ENCODE data around the gene HOXA6.

HOXA6 gene

GRCh38 chr7:27115221-27116026 is 32.1 kb downstream of the HOXA6 start:
- Histone ChIP-seq H3K27ac (no peak overlapping the region), H3K27me3 (no peaks in the 10 kb centered on the region), H4K20me1 (no peaks in the 10 kb centered on the region), H3K36me3 (no peaks in the 10 kb centered on the region), H3K9ac (no peak overlapping the region), H3K9me3 (peaks cover 13% of the 10 kb centered on the region), H3K4me1 (no peaks in the 10 kb centered on the region), H3K4me2 (no peak overlapping the region), H3K4me3 (no peak overlapping the region)
- no peak for TF ChIP-seq Cebpa-rat (IDR thresholded peaks at IDR 0.05)

DNA sequence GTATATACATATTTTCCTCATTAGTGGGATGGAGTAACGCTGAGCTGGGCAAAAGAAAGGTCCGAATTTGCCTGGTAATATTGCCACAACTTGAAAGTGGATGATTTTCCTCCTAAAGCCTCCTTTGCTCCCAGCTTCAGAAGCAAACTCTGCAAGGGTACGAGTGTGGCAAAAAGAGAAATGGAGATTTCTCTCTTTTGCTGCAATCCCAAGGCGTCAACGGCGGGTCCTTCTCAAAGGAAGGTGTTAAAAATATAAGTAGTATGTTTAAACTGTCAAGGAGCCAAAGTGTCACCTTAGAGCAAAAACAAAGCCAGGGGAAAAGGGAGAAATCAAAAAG is 32.7 kb downstream of the HOXA6 start:
- Histone ChIP-seq H3K36me3 (no peaks in the 10 kb centered on the region), H3K27ac (no peak overlapping the region), H3K4me1 (no peaks in the 10 kb centered on the region), H3K9me3 (peaks cover 16% of the 10 kb centered on the region), H4K20me1 (no peaks in the 10 kb centered on the region), H3K4me2 (no peak overlapping the region), H3K9ac (no peak overlapping the region), H3K4me3 (no peak overlapping the region), H3K27me3 (no peaks in the 10 kb centered on the region)
- TF ChIP-seq Cebpa-rat (IDR thresholded peaks at IDR 0.05), result no peak

DNA sequence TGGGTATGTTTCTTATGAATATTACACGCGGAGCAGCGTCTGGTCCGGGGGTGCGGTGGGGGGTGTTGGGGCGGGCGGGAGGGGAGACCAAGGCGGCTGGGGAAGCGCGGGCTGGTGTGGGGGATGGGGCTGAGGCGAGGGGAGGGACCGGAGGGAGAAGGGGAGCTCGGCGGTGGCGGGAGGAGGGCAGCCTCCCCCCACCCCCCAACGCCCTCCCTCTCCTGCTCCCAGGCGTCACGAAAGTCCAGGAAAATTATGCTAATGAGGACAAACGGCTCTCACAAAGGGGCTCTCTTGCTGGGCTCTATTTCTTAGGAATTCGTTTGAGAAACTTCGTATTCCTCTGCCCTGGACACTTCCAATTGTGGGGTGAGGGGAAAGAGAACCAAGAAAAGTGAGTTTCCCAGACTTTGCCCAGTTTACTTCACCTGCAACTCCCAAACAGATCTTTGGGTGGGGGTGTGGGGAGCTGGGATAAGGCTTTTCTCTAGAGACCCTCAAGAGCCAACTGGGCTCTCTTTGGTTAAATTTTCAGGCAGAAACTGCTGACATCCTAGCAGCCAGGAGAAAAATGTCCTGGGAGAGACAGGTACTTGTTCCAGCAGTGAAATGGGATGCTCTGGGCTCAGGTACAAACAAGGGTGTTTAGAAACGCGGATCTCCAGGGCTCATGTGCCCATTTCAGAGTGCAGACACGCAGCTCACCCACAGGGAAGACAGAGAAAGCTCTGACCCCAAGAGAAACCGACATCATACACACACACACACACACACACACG is 33.4 kb downstream of the HOXA6 start:
- Histone ChIP-seq H3K9ac (no peak overlapping the region), H3K9me3 (peaks cover 19% of the 10 kb centered on the region), H4K20me1 (no peaks in the 10 kb centered on the region), H3K4me3 (no peak overlapping the region), H3K27me3 (no peaks in the 10 kb centered on the region), H3K4me2 (no peak overlapping the region), H3K36me3 (no peaks in the 10 kb centered on the region), H3K4me1 (no peaks in the 10 kb centered on the region), H3K27ac (no peak overlapping the region)
- no peak for TF ChIP-seq Cebpa-rat (IDR thresholded peaks at IDR 0.05)

GRCh38 chr7:27112955-27113949 is 34.3 kb downstream of the HOXA6 start:
- Histone ChIP-seq H3K9ac (no peak overlapping the region), H4K20me1 (no peaks in the 10 kb centered on the region), H3K4me3 (no peak overlapping the region), H3K27ac (no peak overlapping the region), H3K36me3 (no peaks in the 10 kb centered on the region), H3K27me3 (no peaks in the 10 kb centered on the region), H3K4me1 (no peaks in the 10 kb centered on the region), H3K4me2 (no peak overlapping the region), H3K9me3 (peaks cover 28% of the 10 kb centered on the region)
- TF ChIP-seq Cebpa-rat (IDR thresholded peaks at IDR 0.05), result no peak

- Histone ChIP-seq H3K4me1 (no peaks in the 10 kb centered on the region), H4K20me1 (no peaks in the 10 kb centered on the region), H3K4me2 (no peak overlapping the region), H3K27ac (no peak overlapping the region), H3K9ac (no peak overlapping the region), H3K27me3 (no peaks in the 10 kb centered on the region), H3K9me3 (peaks cover 37% of the 10 kb centered on the region), H3K4me3 (no peak overlapping the region), H3K36me3 (no peaks in the 10 kb centered on the region)
- no peak for TF ChIP-seq Cebpa-rat (IDR thresholded peaks at IDR 0.05)
These were observed 35.2 kb downstream of the HOXA6 start for GRCh38 chr7:27112361-27112760.

GRCh38 chr7:27111751-27112277 is 35.8 kb downstream of the HOXA6 start:
- no peak overlapping the region for H3K4me2 ChIP-seq
- peaks cover 40% of the 10 kb centered on the region for H3K9me3 ChIP-seq
- no peaks in the 10 kb centered on the region for H3K36me3 ChIP-seq
- no peak overlapping the region for H3K4me3 ChIP-seq
- H3K27me3 ChIP-seq, result no peaks in the 10 kb centered on the region
- no peaks in the 10 kb centered on the region for H4K20me1 ChIP-seq
- TF ChIP-seq Cebpa-rat (IDR thresholded peaks at IDR 0.05), result no peak
- no peaks in the 10 kb centered on the region for H3K4me1 ChIP-seq
- no peak overlapping the region for H3K9ac ChIP-seq
- no peak overlapping the region for H3K27ac ChIP-seq

DNA sequence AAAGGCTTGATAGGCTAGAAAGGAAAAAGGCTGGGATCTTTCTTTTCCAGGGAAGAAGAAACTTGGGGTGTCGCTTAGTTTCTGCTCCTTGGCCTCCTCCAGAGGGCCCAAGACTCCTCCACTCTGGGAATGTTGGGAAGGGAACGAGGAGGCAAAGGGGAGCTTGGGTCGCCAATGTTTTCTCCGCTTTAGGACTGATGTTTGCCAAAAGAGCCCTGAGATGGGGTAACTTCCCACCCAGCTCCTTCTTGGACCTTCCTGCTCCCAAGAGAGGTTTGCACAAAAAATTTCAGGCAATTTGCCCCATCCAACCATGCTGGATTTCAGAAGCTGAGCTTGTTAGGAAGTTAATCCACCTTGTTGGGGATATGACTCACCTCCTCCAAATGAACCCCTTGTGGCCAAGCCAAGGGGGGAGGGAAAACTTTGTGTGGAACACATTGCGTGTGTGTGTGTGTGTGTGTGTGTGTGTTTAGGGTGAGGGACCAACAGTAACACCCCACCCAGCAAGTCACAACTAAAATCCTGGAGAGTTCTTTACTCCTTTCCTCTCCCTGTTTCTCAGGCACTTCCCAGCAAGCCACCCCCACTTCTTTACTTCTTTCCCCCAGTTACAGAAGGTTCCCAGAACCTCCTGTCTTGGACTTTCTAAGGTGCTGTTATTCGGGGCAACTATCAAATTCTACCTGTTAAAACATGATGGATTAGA is 36.4 kb downstream of the HOXA6 start:
- H3K9me3 ChIP-seq, result peaks cover 46% of the 10 kb centered on the region
- H3K4me3 ChIP-seq, result no peak overlapping the region

DNA sequence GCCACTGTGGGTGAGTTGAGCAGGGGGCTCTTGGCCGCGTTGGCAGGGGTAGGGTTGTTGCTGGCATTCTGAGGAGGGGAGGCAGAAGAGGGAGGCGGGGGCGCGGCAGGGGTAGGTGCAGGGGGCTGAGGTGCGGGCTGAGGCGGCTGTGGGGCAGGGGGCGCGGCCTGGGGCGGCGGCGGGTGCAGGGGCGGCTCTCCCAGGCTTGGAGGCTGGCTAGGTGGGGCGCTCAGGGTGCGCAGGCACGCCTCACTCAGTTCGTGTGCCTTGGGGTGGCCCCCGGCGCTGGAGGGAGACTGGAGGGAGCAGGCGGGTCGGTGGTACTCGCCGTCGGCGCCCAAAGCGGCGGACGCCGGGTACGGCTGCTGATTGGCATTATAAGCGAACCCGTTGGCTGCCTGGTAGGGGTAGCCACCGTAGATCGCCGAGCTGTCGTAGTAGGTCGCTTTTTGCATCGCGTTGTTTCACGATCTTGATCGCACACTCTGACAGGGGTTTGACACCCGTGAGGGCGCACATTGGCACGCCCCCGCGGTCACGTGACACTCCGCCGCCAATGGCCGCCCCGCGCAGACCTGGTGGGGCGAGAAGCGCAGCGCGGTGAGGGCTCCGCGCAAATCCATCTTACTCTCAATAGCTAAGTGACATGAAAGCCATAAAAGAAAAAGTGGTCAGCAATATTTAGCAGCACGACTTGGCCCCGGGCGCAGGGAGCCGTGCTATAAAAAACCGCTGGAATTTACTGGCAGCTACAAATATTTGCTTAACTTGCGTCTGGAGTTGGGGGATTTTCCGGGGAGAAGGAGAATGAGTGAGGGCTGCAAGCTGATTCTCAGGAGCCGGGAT is 37.2 kb downstream of the HOXA6 start:
- Histone ChIP-seq H3K4me2 (no peak overlapping the region), H3K4me1 (no peaks in the 10 kb centered on the region), H3K27me3 (no peaks in the 10 kb centered on the region), H3K4me3 (no peak overlapping the region), H4K20me1 (no peaks in the 10 kb centered on the region), H3K9me3 (peaks cover 48% of the 10 kb centered on the region), H3K36me3 (no peaks in the 10 kb centered on the region), H3K27ac (no peak overlapping the region), H3K9ac (no peak overlapping the region)
- no peak for TF ChIP-seq Cebpa-rat (IDR thresholded peaks at IDR 0.05)

More for the DNA sequence above, 36.4 kb downstream of the HOXA6 start:
- H3K4me2 ChIP-seq, result no peak overlapping the region
- no peaks in the 10 kb centered on the region for H4K20me1 ChIP-seq
- H3K36me3 ChIP-seq, result no peaks in the 10 kb centered on the region
- H3K27ac ChIP-seq, result no peak overlapping the region
- no peak for TF ChIP-seq Cebpa-rat (IDR thresholded peaks at IDR 0.05)
- H3K27me3 ChIP-seq, result no peaks in the 10 kb centered on the region
- H3K9ac ChIP-seq, result no peak overlapping the region
- H3K4me1 ChIP-seq, result no peaks in the 10 kb centered on the region

Measured in BLaER1 (cell line).